ENCODE data around the gene GIPC2. TPM values are rescaled to one million over a fixed set of nuclear protein-coding genes. Genes with fewer than 3 reads are reported as not detected.

The GIPC2 gene
- polyA plus RNA-seq, 3 donors, result not detected

GRCh38 chr1:78052685-78053405 is 7.1 kb downstream of the GIPC2 start:
- no peaks in the 10 kb centered on the region for H3K4me1 ChIP-seq (ENCODE audit: control insufficient read depth in 1 of 2, insufficient read depth in 2 of 2, low read length in 2 of 2)
- H3K27ac ChIP-seq (ENCODE audit: low read depth in 1 of 2, low read length in 2 of 2), result no peak overlapping the region
- no peak overlapping the region for H3K4me3 ChIP-seq (replicated peaks in 1 of 3; ENCODE audit: low read depth in 2 of 3, low read length in 3 of 3)
- no peaks in the 10 kb centered on the region for H3K9me3 ChIP-seq (replicated peaks in 1 of 2; ENCODE audit: control insufficient read depth in 1 of 2, insufficient read depth in 1 of 2, low read length in 2 of 2)
- no peaks in the 10 kb centered on the region for H3K36me3 ChIP-seq (replicated peaks in 1 of 2; ENCODE audit: control insufficient read depth in 1 of 2, insufficient read depth in 2 of 2, low read length in 2 of 2)
- Mint-ChIP-seq H3K27ac (no peak overlapping the region), H3K4me1 (peaks cover 2% of the 10 kb centered on the region), H3K36me3 (peaks cover 0 to 1% of the 10 kb centered on the region in 2 donors), H3K4me3 (no peak overlapping the region), H3K27me3 (ENCODE audit: low read depth in 3 of 3) (peaks cover 5 to 12% (median 8%) of the 10 kb centered on the region in 3 donors), H3K9me3 (peaks cover 0 to 4% (median 2%) of the 10 kb centered on the region in 7 donors)
- no peaks in the 10 kb centered on the region for H3K79me2 ChIP-seq (ENCODE audit: insufficient read depth, low read length)
- DNase-seq, result no peak
- H3K4me2 ChIP-seq (replicated peaks; ENCODE audit: extremely low read depth, low read length, poor library complexity, severe bottlenecking), result no peak overlapping the region
- no peaks in the 10 kb centered on the region for H4K20me1 ChIP-seq (ENCODE audit: insufficient read depth, low read length)
- H2AFZ ChIP-seq (ENCODE audit: insufficient read depth, low read depth, low read length, poor library complexity, severe bottlenecking), result no peak overlapping the region
- intact Hi-C loops (cut with micrococcal nuclease), result no loop called here
- H3K27me3 ChIP-seq (ENCODE audit: control insufficient read depth in 2 of 2, insufficient read depth in 2 of 2, low read length in 2 of 2), result peaks cover under 1 to 7% of the 10 kb centered on the region in 2 donors
- WGBS (ENCODE audit: insufficient coverage), result no CpG with 5 or more reads among the region's 2 CpGs
- TF ChIP-seq CTCF (IDR thresholded peaks at IDR 0.05), result no peak
- H3K9ac ChIP-seq (ENCODE audit: insufficient read depth, low read length, poor library complexity, severe bottlenecking), result no peak overlapping the region

- Mint-ChIP-seq H3K9me3 (peaks cover 0 to 4% (median 2%) of the 10 kb centered on the region in 7 donors), H3K4me3 (no peak overlapping the region), H3K36me3 (no peaks in the 10 kb centered on the region), H3K27me3 (ENCODE audit: low read depth in 3 of 3) (peaks cover 3 to 6% (median 5%) of the 10 kb centered on the region in 3 donors), H3K27ac (no peak overlapping the region), H3K4me1 (peaks cover 2% of the 10 kb centered on the region)
- Histone ChIP-seq H4K20me1 (ENCODE audit: insufficient read depth, low read length) (no peaks in the 10 kb centered on the region), H3K9me3 (replicated peaks in 1 of 2; ENCODE audit: control insufficient read depth in 1 of 2, insufficient read depth in 1 of 2, low read length in 2 of 2) (no peaks in the 10 kb centered on the region), H3K4me3 (replicated peaks in 1 of 3; ENCODE audit: low read depth in 2 of 3, low read length in 3 of 3) (no peak overlapping the region), H3K9ac (ENCODE audit: insufficient read depth, low read length, poor library complexity, severe bottlenecking) (no peak overlapping the region), H3K4me2 (replicated peaks; ENCODE audit: extremely low read depth, low read length, poor library complexity, severe bottlenecking) (no peak overlapping the region), H2AFZ (ENCODE audit: insufficient read depth, low read depth, low read length, poor library complexity, severe bottlenecking) (no peak overlapping the region), H3K4me1 (ENCODE audit: control insufficient read depth in 1 of 2, insufficient read depth in 2 of 2, low read length in 2 of 2) (no peaks in the 10 kb centered on the region), H3K27me3 (ENCODE audit: control insufficient read depth in 2 of 2, insufficient read depth in 2 of 2, low read length in 2 of 2) (peaks cover 0 to under 1% of the 10 kb centered on the region in 2 donors), H3K27ac (ENCODE audit: low read depth in 1 of 2, low read length in 2 of 2) (no peak overlapping the region), H3K79me2 (ENCODE audit: insufficient read depth, low read length) (no peaks in the 10 kb centered on the region), H3K36me3 (replicated peaks in 1 of 2; ENCODE audit: control insufficient read depth in 1 of 2, insufficient read depth in 2 of 2, low read length in 2 of 2) (no peaks in the 10 kb centered on the region)
- no peak for TF ChIP-seq CTCF (IDR thresholded peaks at IDR 0.05)
- intact Hi-C loops (cut with micrococcal nuclease), result no loop called here
- WGBS (ENCODE audit: insufficient coverage), result no CpG with 5 or more reads among the region's 2 CpGs
- no peak for DNase-seq
Observed at GRCh38 chr1:78053498-78053897, 7.7 kb downstream of the GIPC2 start.
